Liver (tissue), 9 donors: ENCODE measurements around the gene CACNB1. TPM values are rescaled to one million over a fixed set of nuclear protein-coding genes. Genes with fewer than 3 reads are reported as not detected.
A peak's percentile ranks its signal among the peaks of the same experiment; 100 is the strongest.

Source experiments
- DNase-seq: peaks from one replicate; pipeline ENCODE4 v3.0.0-alpha.2; 2017; ENCODE audit warnings: low spot score
- H3K27ac ChIP-seq, 2 donors: one replicate each; pipeline ENCODE4 v1.7.0; 2013; ENCODE audit warnings: inconsistent platforms in 2 of 2, low read length in 2 of 2, control low read depth in 1 of 2, low read depth in 1 of 2, mild to moderate bottlenecking in 1 of 2
- H3K27me3 ChIP-seq, 4 donors: one replicate each; pipeline versions ENCODE4 v1.6.1 to v1.7.0; 2013; ENCODE audit warnings: low read length in 3 of 4, inconsistent platforms in 1 of 4, mild to moderate bottlenecking in 1 of 4, moderate library complexity in 1 of 4; ENCODE audit not compliant: control insufficient read depth in 4 of 4, insufficient read depth in 4 of 4
- H3K36me3 ChIP-seq, 4 donors: one replicate each; pipeline versions ENCODE4 v1.6.1 to v1.7.0; 2013; ENCODE audit warnings: low read length in 3 of 4, mild to moderate bottlenecking in 3 of 4, low read depth in 1 of 4, moderate library complexity in 1 of 4; ENCODE audit not compliant: control insufficient read depth in 4 of 4, insufficient read depth in 3 of 4
- H3K4me1 ChIP-seq, 4 donors: one replicate each; pipeline versions ENCODE4 v1.6.1 to v1.7.0; 2013; ENCODE audit warnings: low read length in 3 of 4, mild to moderate bottlenecking in 3 of 4, moderate library complexity in 1 of 4; ENCODE audit not compliant: control insufficient read depth in 4 of 4, insufficient read depth in 4 of 4
- H3K4me3 ChIP-seq, 3 donors: one replicate each; pipeline versions ENCODE4 v1.6.1 to v1.7.0; 2013; ENCODE audit warnings: low read length in 3 of 3, control low read depth in 1 of 3, low read depth in 1 of 3, mild to moderate bottlenecking in 1 of 3
- H3K9ac ChIP-seq, 2 donors: one replicate each; pipeline ENCODE4 v1.7.0; 2013; ENCODE audit warnings: low read length in 2 of 2, mild to moderate bottlenecking in 2 of 2, moderate library complexity in 2 of 2, control low read depth in 1 of 2, low read depth in 1 of 2
- H3K9me3 ChIP-seq, 4 donors: one replicate each; pipeline versions ENCODE4 v1.6.1 to v1.7.0; 2013; ENCODE audit warnings: low read length in 3 of 4; ENCODE audit not compliant: control insufficient read depth in 4 of 4
- ATF3 ChIP-seq: IDR thresholded peaks from 2 replicates; pipeline ENCODE4 v1.6.1; 2016; ENCODE audit warnings: antibody characterized with exemption
- CTCF ChIP-seq: fragments of 150-350 bp; IDR thresholded peaks from 2 replicates; pipeline ENCODE4 v1.5.1; 2017; ENCODE audit warnings: improper control_type of control experiment, low read depth, low read length; ENCODE audit not compliant: missing input control
- FOXA1 ChIP-seq: IDR thresholded peaks from 2 replicates; pipeline ENCODE4 v1.6.1; 2016; ENCODE audit warnings: antibody characterized with exemption
- FOXA2 ChIP-seq: IDR thresholded peaks from 2 replicates; pipeline ENCODE4 v1.6.1; 2016; ENCODE audit warnings: antibody characterized with exemption
- GABPA ChIP-seq, 2 donors: IDR thresholded peaks in 1 of 2; conservative IDR thresholded peaks in 1 of 2; 2 replicates each; pipeline ENCODE4 v1.6.1; 2016; ENCODE audit warnings: antibody characterized with exemption in 2 of 2, mild to moderate bottlenecking in 1 of 2, moderate library complexity in 1 of 2
- HNF4A ChIP-seq, 2 donors: conservative IDR thresholded peaks; 2 replicates each; pipeline ENCODE4 v1.6.1; 2016; ENCODE audit warnings: antibody characterized with exemption in 2 of 2, mild to moderate bottlenecking in 2 of 2
- HNF4G ChIP-seq: IDR thresholded peaks from 2 replicates; pipeline ENCODE4 v1.6.1; 2016; ENCODE audit warnings: antibody characterized with exemption
- JUND ChIP-seq, 2 donors: IDR thresholded peaks; 2 replicates each; pipeline ENCODE4 v1.6.1; 2016; ENCODE audit warnings: antibody characterized with exemption in 2 of 2
- NR2F2 ChIP-seq: IDR thresholded peaks from 2 replicates; pipeline ENCODE4 v1.6.1; 2016; ENCODE audit warnings: antibody characterized with exemption
- RAD21 ChIP-seq, 2 donors: IDR thresholded peaks; 2 replicates each; pipeline ENCODE4 v1.6.1; 2016; ENCODE audit warnings: antibody characterized with exemption in 2 of 2, mild to moderate bottlenecking in 2 of 2
- RXRA ChIP-seq, 2 donors: IDR thresholded peaks; 2 replicates each; pipeline ENCODE4 v1.6.1; 2017 to 2018; ENCODE audit warnings: antibody characterized with exemption in 2 of 2, mild to moderate bottlenecking in 1 of 2
- SP1 ChIP-seq: IDR thresholded peaks from 2 replicates; pipeline ENCODE4 v1.6.1; 2018; ENCODE audit warnings: antibody characterized with exemption, mild to moderate bottlenecking
- TAF1 ChIP-seq: conservative IDR thresholded peaks from 2 replicates; pipeline ENCODE4 v1.6.1; 2016; ENCODE audit warnings: antibody characterized with exemption, mild to moderate bottlenecking
- YY1 ChIP-seq: IDR thresholded peaks from 2 replicates; pipeline ENCODE4 v1.6.1; 2016; ENCODE audit warnings: antibody characterized with exemption, mild to moderate bottlenecking
- ZBTB33 ChIP-seq: IDR thresholded peaks from 2 replicates; pipeline ENCODE4 v1.6.1; 2016; ENCODE audit warnings: antibody characterized with exemption
- WGBS: extraction: QIAGEN DNeasy Blood & Tissue Kit; methylation state at CpG from one replicate; pipeline ENCODE4 v1.1.7; 2013; 5-methylcytosine and 5-hydroxymethylcytosine counted together
- polyA plus RNA-seq, 2 donors: library from polyadenylated mRNA; stranded (reverse) in 1 of 2; unstranded in 1 of 2; fragments of 200-250 nt in 1 of 2; fragments of >200 nt in 1 of 2; fragmentation: Nextera tagmentation in 1 of 2; extraction: Ambion mirVana in 1 of 2; gene quantifications; one replicate each; pipeline versions ENCODE4 v1.2.1 to v1.2.3, GENCODE V29; 2013 to 2015
- total RNA-seq, 2 donors: library from RNA; depleted of rRNA; stranded (reverse); fragments of >200 nt; gene quantifications; one replicate each; pipeline ENCODE4 v1.2.3, GENCODE V29; 2014
- TF ChIP-seq, protein P1 (sequence below): IDR thresholded peaks from 2 replicates; pipeline ENCODE4 v1.6.1; 2016; ENCODE audit warnings: antibody characterized with exemption
- donor health status: healthy.
- donor health status: healthy.
- donor health status: healthy.
- donor health status: healthy.
- donor health status: healthy.

The CACNB1 gene
- total and polyA plus RNA-seq, 4 donors = 0.05 to 1.3 (median 0.26) TPM

DNA sequence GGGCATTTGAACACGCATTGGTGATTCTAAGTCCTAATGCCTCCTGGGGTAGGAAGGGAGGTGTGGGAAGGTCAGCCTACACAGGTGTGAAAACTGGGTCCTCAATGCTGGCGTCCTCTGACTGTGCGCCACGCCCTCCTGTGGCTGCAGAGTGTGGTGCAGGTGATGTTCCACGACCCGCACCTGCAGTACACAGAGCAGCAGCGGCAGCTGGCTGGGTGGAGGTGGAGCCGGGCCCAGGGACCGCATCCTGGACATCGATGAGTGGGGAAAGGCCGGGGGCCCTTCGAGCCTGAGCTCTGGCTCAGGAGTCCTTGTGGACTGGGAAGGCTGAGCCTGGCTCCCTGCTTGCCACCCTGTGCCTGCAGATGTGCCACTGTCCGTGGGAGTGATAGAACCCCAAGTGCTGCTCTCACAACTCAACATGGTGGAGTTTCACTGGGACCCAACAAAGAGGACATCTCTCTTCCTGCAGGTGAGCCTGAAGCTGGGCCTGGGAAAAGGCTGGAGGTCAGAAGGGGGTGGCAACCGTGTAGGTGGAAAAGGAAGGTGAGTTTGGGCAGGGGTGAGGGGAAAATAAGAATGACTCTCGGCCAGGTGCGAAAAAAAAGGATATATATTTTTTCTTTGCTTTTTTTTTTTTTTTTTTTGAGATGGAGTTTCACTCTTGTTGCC is 42.3 kb upstream of the CACNB1 start:
- Histone ChIP-seq H3K9me3 (no peaks in the 10 kb centered on the region), H3K9ac (no peak overlapping the region), H3K4me3 (no peak overlapping the region), H3K27ac (no peak overlapping the region), H3K4me1 (peaks cover 0 to 8% (median 2%) of the 10 kb centered on the region in 4 donors), H3K36me3 (no peaks in the 10 kb centered on the region), H3K27me3 (no peaks in the 10 kb centered on the region)
- no peak for TF ChIP-seq SP1
- TF ChIP-seq FOXA2 = no peak
- no peak for TF ChIP-seq JUND (IDR thresholded peaks at IDR 0.05)
- TF ChIP-seq TAF1 = no peak
- TF ChIP-seq HNF4G = no peak
- no peak for TF ChIP-seq NR2F2
- TF ChIP-seq CTCF = peak; percentile 41
- TF ChIP-seq ATF3 = no peak
- TF ChIP-seq ZBTB33 = no peak
- TF ChIP-seq RXRA (IDR thresholded peaks at IDR 0.05) = no peak
- TF ChIP-seq, protein P1, sequence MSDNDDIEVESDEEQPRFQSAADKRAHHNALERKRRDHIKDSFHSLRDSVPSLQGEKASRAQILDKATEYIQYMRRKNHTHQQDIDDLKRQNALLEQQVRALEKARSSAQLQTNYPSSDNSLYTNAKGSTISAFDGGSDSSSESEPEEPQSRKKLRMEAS = no peak
- TF ChIP-seq YY1 = no peak
- peak in 1 of 2 donors; percentile 71 for TF ChIP-seq RAD21 (IDR thresholded peaks at IDR 0.05)
- no peak for TF ChIP-seq GABPA (IDR thresholded peaks at IDR 0.05 in 1 of 2, conservative IDR thresholded peaks at IDR 0.05 in 1 of 2)
- TF ChIP-seq HNF4A (conservative IDR thresholded peaks at IDR 0.05) = no peak
- TF ChIP-seq FOXA1 = no peak
- DNase-seq = peak; percentile 56
- 27% methylated on average over 16 of the region's 16 CpGs for WGBS

GRCh38 chr17:39238311-39238972 is 41.0 kb upstream of the CACNB1 start:
- Histone ChIP-seq H3K27ac (no peak overlapping the region), H3K36me3 (no peaks in the 10 kb centered on the region), H3K4me3 (no peak overlapping the region), H3K27me3 (no peaks in the 10 kb centered on the region), H3K9ac (no peak overlapping the region), H3K9me3 (no peaks in the 10 kb centered on the region), H3K4me1 (peaks cover 0 to 8% (median 2%) of the 10 kb centered on the region in 4 donors)
- DNase-seq = no peak
- 27% methylated on average over 15 of the region's 15 CpGs for WGBS
- TF ChIP-seq GABPA (IDR thresholded peaks at IDR 0.05 in 1 of 2, conservative IDR thresholded peaks at IDR 0.05 in 1 of 2) = peak in 1 of 2 donors; percentile 11
- no peak for TF ChIP-seq ATF3
